ENCODE measurements around the gene NUAK2.

DNA sequence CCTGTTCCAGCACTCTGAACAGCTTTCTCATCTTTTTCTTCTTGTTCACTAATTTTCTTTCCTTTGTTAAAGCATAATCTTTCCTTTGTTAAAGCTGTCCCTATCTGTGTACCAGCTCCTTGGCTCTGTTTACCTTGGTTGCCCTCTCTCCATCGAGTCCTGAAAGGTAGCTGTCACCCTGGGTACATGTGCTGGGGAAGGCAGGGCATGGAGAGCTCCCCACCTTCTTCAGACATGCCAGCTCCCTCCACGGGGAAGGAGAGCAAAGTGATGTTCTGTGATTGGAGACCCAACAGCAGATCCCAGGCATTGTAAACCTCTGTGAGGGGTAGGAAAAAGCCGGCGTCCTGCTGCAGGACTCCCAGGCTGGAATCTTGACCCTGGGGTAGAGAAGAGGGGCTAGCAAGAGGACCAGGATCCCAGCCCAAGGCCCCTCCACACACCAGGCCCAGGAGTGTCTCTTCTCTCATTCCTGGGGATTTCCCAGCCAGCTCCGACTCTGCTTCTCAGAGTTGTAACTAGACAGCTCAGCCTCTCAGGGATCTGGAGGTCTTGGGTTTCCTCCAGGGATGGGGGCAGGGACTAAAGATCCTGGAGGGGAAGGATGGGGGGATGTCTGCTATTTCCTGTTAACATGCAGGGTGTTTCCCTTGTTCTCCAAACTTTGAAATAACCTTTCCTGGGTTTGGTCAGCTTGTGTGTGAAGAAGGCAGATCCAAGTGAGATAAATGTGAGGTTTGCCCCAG lies 59.4 kb downstream of the NUAK2 start:
- TF ChIP-seq ZNF274 (IDR thresholded peaks at IDR 0.05; ENCODE audit: low read depth, low read length) (no peak), SUZ12 (IDR thresholded peaks at IDR 0.05; ENCODE audit: extremely low read depth, insufficient read depth, insufficient read length) (no peak), YY1 (IDR thresholded peaks at IDR 0.05; ENCODE audit: insufficient read depth, insufficient read length) (no peak)

All from NT2/D1 (cell line).